ENCODE data around the gene ADGRD1.
"Not testable (repeated sequence)": the region's sequence is repeated elsewhere in the genome, so short reads cannot be mapped to it uniquely, and the experiment has no call there.

The ADGRD1 gene

GRCh38 chr12:131057211-131057721, 103.6 kb downstream of the ADGRD1 start:
- DNase-seq (ENCODE audit: low read depth in 2 of 2) = no peak

- no peak for DNase-seq (ENCODE audit: low read depth in 2 of 2)
Observed at GRCh38 chr12:131057722-131058515, 104.2 kb downstream of the ADGRD1 start.

DNA sequence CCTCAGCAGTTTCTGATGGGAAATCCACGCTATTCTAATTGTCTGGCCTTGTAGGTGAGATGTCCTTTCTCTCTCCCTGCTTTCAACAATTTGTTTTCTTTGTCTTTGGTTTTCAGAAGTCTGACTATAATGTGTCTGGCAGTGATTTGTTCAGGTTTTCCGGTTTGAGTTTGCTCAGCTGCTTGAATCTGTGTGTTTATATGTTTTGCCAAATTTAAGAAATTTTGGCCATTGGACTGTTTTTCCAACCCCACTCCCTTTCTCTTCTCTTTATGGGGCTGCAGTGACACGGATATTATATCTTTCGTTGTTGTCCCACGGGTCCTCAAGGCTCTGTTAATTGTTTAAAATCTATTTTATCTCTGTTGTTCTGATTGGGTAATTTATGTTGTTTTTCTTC, 105.0 kb downstream of the ADGRD1 start:
- no peak for DNase-seq (ENCODE audit: low read depth in 2 of 2)

DNA sequence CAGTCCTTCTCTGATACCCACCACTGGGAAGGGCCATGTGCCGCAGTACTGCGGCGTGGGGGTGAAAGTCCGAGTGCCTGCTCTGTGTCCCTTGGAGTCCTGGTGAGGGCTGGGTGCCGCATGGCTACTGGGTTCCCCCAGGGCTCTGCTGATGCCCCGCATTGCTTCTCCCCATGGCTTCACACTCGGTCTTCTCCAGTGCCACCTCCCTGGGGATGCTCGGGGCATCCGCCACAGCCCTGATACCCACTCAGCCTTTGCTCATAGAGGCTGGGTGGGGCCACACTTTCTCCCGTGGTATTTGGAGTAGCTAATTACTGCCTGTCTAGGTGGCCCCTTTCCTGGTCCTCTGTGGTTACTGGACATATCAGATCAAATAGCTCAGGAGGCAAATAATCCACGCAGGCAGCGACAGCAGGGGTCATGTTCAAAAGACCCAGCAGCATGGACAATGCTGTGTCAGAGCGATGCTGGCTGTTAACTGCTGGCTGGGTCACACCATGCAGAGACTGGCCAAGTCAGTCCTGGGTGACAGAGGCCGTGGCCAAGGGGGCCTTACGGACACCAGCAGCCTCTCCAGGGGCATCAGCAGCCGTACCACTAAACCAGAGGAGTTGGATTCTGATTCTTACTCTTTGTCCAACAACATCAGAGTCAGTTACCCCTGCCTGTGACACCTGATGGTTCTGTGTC, 106.5 kb downstream of the ADGRD1 start:
- no peak for DNase-seq (ENCODE audit: low read depth in 2 of 2)

DNA sequence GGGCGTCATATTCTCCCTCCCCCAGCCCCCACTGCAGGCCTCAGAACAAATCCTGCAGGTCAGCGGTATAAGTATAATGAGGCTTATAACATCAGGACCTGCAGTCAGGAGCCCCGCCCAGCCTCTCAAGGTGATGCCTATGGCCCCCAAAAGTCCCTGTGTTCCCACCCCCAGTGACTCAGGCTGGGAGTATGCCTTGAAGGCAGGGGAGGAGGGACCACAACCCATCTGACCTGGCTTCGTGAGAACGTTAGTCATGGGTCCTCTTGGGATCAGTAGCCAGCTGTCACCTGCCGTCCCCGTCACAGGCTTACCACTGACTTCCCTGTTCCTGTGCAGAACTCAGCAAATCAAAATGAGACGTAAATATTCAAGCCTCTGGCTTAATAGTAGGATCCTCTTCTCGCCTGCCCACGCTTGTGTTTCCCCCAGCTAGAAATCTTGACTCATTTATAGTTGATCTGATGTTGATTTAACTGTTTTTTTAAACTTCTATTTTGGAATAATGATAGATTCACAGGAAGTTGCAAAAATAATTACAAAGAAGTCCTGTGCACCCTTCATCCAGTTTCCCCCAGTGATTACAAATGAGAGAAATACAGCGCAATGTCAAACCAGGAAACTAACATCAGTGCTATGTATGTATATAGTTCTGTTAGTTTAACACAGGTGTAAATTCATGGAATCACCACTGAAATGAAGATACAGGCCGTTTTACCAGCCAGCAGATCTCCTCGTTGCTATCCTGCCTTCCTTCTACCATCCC, 107.5 kb downstream of the ADGRD1 start:
- no peak for DNase-seq (ENCODE audit: low read depth in 2 of 2)

- no peak for DNase-seq (ENCODE audit: low read depth in 2 of 2)
Observed at GRCh38 chr12:131063413-131063812, 109.7 kb downstream of the ADGRD1 start.

DNA sequence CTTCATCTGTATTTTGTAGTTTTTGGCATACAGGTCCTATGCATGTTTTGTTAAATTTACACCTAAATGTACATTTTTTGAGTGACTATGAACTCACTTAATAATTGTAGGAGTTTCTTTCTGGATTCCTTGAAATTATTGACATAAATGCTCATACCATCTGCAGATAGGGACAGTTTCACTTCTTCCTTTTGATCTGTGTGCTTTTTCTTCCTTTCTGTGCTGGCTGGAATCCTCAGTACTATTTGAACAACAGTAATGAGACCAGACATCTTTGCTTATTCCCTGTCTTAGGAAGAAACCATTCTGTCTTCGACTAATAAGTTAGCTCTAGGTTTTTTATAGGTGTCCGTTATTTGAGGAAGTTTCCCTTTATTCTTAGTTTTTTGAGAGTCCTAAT, 110.3 kb downstream of the ADGRD1 start:
- no peak for DNase-seq (ENCODE audit: low read depth in 2 of 2)

DNA sequence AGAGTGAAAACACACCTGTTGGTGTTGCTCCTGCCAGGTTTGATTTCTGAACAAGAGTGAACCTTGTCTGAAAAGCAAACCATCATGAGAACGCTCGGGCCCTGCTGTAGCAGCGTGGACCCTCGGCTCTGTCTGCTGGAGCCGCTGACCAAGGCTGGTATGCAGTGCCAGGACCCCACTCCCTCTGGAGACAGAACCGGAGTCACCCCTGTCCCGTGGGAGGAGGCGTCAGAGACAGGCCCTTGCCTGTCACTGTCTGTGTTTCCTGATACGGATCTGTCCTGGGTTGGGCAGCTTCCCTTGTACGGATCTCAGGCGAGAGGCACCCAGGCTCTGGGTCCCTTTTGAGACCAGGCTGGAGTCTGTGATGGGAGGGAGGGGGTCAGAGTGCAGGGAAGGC, 111.6 kb downstream of the ADGRD1 start:
- no peak for DNase-seq (ENCODE audit: low read depth in 2 of 2)

- DNase-seq (ENCODE audit: low read depth in 2 of 2) = no peak
Observed at GRCh38 chr12:131065801-131066200, 112.1 kb downstream of the ADGRD1 start.

DNA sequence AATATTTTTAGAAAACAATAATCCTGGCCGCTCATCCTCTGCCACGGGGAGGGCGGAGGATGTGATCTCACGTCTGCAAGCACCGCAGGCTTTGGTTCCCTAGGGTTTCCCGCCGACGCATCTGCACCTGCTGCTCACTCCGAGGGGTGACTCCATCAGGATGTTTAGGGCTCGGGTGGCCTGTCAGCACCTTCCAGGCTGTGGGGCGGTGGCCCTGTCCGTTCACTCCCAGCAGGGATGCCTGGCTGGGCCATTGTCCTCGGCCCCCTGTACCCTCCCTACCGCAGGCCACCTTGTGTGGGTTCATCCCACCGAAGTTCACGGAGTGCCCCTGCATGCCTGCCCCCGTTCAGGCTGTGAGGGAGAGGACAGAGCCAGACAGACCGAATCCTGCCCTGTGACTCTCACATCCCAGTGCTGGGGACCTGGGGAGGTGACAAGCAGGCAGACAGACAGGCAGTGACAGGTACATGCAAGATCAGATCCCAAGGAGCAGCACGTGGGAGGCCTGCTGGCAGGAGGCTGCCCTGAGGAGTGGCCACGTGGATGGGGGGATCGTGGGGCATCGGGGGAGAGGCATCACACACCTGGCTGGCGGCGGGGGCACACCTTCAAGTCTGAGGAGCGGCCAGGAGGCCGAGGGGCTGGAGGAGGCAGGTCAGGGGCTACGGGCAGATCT, 112.6 kb downstream of the ADGRD1 start:
- DNase-seq (ENCODE audit: low read depth in 2 of 2) = no peak

DNA sequence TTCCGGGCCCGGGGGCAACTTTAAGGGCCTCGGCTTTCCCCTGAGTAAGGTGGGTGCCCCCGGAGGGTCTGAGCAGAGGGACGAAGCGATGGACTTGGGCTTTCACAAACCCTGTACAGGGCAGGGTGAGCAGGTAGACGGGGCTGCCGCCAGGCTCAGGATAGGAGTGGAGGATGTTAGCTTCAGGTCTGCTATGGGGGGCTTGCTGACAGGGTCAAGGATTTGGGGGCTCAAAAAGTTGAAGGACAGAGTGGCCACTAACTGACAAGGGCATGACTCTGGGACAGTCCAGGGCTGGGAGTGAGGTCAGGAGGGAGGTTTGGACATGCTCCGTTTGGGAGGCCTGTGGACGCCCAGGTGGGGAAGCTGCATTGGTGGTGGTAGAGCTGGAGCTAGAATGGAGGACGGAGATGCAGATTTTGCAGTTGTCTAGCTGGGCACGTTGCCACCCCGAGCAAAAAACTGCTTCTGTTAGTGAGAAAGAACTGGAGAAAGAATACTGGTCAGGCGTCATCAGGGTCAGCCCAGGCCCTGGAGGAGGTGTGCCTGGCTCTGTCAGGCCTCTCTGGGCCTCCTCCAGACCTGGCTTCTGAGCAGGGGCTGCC, 113.3 kb downstream of the ADGRD1 start:
- DNase-seq (ENCODE audit: low read depth in 2 of 2) = no peak

- no peak for DNase-seq (ENCODE audit: low read depth in 2 of 2)
Observed at GRCh38 chr12:131067981-131068851, 114.5 kb downstream of the ADGRD1 start.

- DNase-seq (ENCODE audit: low read depth in 2 of 2) = not testable (repeated sequence)
Observed at GRCh38 chr12:131068926-131069720, 115.4 kb downstream of the ADGRD1 start.

DNA sequence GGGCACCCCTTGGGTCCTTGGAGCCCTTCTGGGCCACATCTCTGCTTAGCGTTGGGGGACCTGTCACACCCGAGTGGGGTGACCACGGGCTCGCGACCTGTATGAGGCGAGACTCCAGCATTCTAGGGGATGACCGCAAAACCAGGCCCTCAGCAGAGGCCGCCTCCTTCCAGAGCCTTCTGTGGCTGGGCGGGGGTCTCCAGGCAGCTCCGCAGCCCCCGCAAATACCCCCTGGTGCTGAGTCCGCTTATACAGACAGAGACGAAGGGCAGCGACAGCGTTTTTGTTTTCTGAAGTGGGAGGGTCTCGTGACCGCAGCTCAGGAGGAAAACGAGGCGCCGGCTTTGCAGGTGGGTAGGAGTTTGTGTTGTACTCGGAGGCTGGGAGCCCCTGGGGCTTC, 116.4 kb downstream of the ADGRD1 start:
- DNase-seq (ENCODE audit: low read depth in 2 of 2) = not testable (repeated sequence)

DNA sequence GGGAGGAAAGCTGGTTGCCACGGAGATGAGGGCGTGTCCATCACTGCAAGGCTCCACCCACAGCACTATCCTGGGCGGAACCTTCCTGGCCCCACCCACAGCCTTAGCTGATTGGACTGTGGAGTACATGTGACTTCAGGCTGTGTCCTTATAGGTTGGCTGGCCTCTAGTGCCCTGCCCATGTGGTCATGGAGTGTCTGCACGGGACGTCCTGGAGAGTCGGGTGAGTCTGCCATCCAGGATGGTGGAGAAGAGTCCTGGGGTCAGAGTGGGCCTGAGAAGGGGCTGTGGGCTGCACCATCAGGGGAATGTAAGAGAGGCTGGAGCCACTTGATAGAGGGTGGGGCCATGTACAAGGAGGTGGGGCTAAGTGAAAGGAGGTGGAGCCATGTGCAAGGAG, 117.0 kb downstream of the ADGRD1 start:
- DNase-seq (ENCODE audit: low read depth in 2 of 2) = not testable (repeated sequence)

- not testable (repeated sequence) for DNase-seq (ENCODE audit: low read depth in 2 of 2)
Observed at GRCh38 chr12:131071234-131071820, 117.6 kb downstream of the ADGRD1 start.

DNA sequence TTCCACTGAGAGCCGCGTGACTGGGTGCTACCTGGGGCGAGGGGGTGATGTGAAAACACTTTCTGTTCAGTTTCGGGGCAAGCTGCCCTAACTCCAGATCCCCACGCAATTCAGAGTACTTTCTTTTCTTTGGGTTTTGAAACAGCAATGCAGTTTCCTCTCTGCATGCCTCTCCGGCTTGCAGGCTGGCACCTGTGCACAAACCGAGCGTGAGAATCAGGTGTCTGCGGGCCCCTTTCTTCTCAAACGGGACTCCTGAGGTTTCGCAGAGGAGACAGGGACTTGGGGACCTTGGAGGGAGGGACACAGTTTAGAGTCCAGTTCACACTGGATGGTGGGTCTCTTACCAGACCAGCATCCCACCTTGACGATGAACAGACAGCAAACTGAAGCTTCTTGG, 118.2 kb downstream of the ADGRD1 start:
- not testable (repeated sequence) for DNase-seq (ENCODE audit: low read depth in 2 of 2)

- no peak for DNase-seq (ENCODE audit: low read depth in 2 of 2)
Observed at GRCh38 chr12:131072451-131073230, 118.9 kb downstream of the ADGRD1 start.

All from stimulated activated CD4-positive, alpha-beta T cell treated with anti-CD3 and anti-CD28 coated beads, Interleukin-4, amount 100 ng/mL, for 48 hours (primary cell).